Muscle layer of duodenum (tissue), 2 donors: ENCODE measurements around the gene SUN1.

Experiments
- H3K27ac ChIP-seq: one replicate; pipeline ENCODE4 v1.7.0; 2013; ENCODE audit warnings: mild to moderate bottlenecking, low read length
- H3K27me3 ChIP-seq: one replicate; pipeline ENCODE4 v1.7.0; 2013; ENCODE audit warnings: low read depth, mild to moderate bottlenecking, control low read depth, low read length
- H3K36me3 ChIP-seq, 2 donors: one replicate each; pipeline ENCODE4 v1.7.0; 2013; ENCODE audit warnings: low read length in 2 of 2, control low read depth in 1 of 2, mild to moderate bottlenecking in 1 of 2; ENCODE audit not compliant: insufficient read depth in 2 of 2, control insufficient read depth in 1 of 2
- H3K4me1 ChIP-seq, 2 donors: one replicate each; pipeline ENCODE4 v1.7.0; 2013; ENCODE audit warnings: low read length in 2 of 2, mild to moderate bottlenecking in 2 of 2, control low read depth in 1 of 2, moderate library complexity in 1 of 2; ENCODE audit not compliant: insufficient read depth in 2 of 2, control insufficient read depth in 1 of 2
- H3K4me3 ChIP-seq, 2 donors: one replicate each; pipeline ENCODE4 v1.7.0; 2013; ENCODE audit warnings: low read length in 2 of 2, low read depth in 1 of 2, mild to moderate bottlenecking in 1 of 2
- H3K9me3 ChIP-seq, 2 donors: one replicate each; pipeline ENCODE4 v1.7.0; 2013; ENCODE audit warnings: low read length in 2 of 2, control low read depth in 1 of 2, mild to moderate bottlenecking in 1 of 2; ENCODE audit not compliant: control insufficient read depth in 1 of 2
- donor health status: healthy.

Gene SUN1

DNA sequence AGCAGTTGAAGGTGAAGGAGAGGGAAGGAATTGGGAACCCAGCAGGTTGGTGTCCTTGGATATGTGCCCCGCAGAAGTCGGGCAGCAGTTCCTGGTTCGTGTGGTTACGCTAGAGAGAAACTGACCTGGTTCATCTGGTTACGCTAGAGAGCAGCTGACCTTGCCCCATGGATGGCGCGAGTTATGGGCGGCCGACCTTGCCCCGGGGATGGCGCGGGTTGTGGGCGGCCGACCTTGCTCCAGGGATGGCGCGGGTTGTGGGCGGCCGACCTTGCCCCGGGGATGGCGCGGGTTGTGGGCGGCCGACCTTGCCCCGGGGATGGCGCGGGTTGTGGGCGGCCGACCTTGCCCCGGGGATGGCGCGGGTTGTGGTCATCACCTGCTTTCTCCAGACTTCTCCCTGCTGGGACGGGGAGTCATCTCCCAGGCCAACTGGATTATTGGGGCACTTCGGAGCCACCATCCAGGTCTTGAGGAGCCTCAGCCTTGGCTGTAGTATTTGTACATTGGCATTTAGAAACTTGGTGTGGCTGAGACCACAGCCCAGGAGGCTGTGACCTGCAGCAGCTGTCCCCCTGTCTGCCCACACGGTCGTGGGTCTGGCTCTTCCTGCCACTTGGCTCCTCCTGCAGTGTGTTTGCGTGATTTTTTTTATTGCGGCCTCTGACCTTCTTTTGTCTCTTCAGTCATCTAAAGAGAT lies 50.2 kb downstream of the SUN1 start:
- H3K27ac ChIP-seq: no peak overlapping the region

DNA sequence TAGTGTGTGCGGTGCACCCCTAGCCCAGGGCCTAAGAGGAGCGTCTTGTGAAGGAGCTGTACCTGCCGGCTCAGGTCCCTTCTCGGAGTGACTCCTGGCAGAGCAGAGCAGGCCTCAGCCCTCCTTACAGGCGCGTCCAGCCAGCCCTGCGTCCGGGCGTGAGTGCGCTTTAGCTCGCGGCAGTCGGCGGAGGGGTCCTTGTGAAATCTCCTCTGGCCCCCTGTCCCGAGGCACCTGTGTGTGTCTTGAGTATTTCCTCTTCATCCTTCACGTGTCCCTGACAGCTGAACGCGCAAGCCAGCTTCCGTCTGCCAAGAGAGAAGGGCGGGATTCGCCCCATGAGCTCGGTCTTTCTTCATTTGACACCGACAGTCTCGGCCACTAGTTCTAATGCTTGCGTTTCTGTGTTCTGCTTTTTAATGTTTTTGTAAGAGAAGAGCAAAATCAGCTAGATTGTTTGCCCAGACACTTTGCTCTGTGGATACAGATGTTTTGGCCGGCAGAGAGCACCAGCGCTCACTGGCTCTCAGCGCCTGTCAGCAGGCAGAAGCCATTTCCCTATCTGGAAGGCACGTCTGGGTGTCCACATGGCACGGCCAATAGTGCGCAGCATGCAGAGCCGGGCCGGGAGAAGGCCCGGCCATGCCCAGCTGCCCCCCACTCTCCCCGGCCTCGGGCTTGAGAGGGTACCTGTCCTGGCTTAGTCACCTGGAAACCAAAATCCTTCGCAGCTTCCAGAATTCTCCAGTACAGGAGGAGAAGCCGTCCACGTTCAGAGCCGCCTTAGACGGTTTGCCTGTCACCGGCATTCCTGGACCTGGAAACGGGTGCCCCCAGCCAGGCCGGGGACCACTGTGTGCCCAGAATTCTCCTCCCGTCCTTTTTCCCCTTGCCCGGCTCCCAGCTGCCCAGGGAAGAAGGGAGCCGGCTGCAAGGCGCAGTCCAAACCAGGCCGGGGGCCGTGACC lies 51.1 kb downstream of the SUN1 start:
- H3K4me3 ChIP-seq: no peak overlapping the region
- H3K36me3 ChIP-seq: peaks cover 13 to 25% of the 10 kb centered on the region in 2 donors
- H3K4me1 ChIP-seq: peaks cover 0 to 47% of the 10 kb centered on the region in 2 donors
- no peaks in the 10 kb centered on the region for H3K9me3 ChIP-seq
- H3K27me3 ChIP-seq: no peaks in the 10 kb centered on the region
- H3K27ac ChIP-seq: no peak overlapping the region

More for the DNA sequence above, 50.2 kb downstream of the SUN1 start:
- no peaks in the 10 kb centered on the region for H3K9me3 ChIP-seq
- H3K4me1 ChIP-seq: peaks cover 0 to 56% of the 10 kb centered on the region in 2 donors
- peaks cover 8 to 16% of the 10 kb centered on the region in 2 donors for H3K36me3 ChIP-seq
- H3K27me3 ChIP-seq: no peaks in the 10 kb centered on the region
- no peak overlapping the region for H3K4me3 ChIP-seq

DNA sequence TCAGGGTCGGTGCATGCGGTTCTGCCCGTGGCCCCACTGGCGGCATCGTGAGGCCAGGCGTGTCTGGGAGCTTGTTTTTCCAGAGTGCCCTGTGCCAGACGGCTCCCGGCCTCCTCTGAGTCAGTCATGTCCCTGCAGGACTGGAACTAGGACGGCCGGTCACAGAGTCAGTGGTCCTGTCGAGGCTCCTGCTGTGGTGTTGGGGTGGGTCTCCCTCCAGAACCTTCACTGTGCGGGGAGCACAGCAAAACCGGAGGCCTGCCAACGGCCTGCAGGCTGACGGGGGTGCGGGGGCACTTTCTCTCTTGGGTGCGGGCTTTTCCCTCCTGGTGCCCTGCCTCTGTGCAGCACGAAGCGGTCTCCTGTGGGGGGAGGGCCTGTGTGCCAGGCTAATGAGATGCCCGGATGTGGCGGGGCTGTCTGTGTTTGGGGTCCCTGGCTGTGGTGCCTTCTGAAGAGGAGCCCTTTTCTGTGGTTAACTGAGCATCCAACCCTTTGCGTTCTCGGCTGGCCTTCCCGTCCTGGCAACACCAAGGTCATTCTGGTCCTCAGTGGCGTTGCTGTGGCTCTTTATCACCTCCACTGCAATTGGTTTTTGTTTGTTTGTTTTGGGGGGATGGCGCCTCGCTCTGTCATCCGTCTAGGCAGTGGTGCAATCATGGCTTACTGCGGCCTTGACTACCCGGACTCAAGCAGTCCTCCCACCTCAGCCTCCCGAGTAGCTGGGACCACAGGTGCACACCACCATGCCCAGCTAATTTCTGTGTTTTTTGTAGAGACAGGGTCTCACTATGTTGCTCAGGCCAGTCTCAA lies 52.1 kb downstream of the SUN1 start:
- H3K36me3 ChIP-seq: peaks cover 13 to 33% of the 10 kb centered on the region in 2 donors
- H3K27ac ChIP-seq: no peak overlapping the region
- H3K4me3 ChIP-seq: no peak overlapping the region
- no peaks in the 10 kb centered on the region for H3K9me3 ChIP-seq
- peaks cover 0 to 37% of the 10 kb centered on the region in 2 donors for H3K4me1 ChIP-seq
- no peaks in the 10 kb centered on the region for H3K27me3 ChIP-seq

DNA sequence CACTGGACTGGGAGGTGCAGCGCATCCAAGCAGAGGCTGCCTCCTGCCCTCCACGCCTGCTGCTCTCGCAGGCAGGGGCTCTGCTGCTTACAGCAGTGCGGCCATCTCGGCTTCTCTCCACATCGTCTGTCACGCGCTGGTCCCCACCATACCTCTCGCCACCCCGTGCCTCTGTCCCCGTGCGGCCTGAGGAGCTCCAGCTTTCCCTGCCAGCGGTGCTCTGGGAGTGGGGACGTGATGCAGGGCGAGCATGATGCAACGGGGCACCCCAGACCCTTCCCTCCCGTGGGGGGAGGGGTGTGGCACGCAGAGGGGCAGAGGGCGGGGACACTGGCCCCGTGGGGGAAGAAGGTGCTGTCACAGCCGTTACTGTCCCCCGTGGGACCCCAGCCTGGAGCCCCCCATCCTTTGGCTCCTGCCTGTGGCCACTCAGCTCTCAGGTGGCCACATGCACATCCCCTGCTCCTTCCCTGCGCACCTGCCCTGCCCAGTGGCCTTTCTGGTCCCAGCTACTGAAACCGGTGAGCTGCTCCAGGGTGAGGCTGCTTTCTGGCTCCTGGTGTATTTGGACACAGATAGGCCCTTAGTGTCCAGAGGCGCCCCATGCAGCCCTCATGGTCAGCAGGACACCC lies 53.1 kb downstream of the SUN1 start:
- Histone ChIP-seq H3K36me3 (peaks cover 13 to 33% of the 10 kb centered on the region in 2 donors), H3K9me3 (no peaks in the 10 kb centered on the region), H3K27ac (no peak overlapping the region), H3K4me1 (peaks cover 0 to 33% of the 10 kb centered on the region in 2 donors), H3K27me3 (no peaks in the 10 kb centered on the region), H3K4me3 (no peak overlapping the region)

DNA sequence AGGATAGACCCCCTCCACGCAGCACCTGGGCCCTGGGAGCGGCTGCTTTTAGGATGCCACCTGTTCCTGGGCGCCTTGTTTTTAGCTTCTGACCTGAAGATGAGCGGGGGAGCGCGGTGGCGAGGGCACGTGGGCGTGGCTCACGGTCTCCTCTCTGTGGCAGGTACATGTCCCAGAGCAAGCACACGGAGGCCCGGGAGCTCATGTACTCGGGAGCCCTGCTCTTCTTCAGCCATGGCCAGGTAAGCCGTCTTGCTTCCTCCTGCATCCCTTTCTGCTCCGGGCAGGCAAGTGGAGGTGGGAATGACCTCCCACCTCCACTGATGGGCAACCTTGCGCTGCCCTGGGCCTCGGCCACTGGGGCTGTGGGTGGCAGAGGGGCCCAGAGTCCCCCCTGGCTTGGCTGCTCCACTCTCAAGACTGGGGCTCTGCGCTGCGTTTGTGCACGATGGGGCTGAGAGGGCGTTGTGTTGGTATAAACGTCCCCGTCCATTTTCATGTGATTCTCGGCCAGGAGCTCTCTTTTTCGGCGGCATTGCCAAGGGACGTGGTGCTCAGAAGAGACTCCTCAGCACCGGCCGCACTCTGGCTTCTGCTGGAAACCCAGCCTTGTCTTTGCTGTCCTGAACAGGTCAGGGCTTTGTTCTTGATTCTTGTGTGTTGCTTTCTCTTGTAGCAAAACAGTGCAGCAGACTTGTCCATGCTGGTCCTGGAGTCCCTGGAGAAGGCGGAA lies 53.8 kb downstream of the SUN1 start:
- Histone ChIP-seq H3K27ac (no peak overlapping the region), H3K27me3 (no peaks in the 10 kb centered on the region), H3K4me1 (peaks cover 0 to 26% of the 10 kb centered on the region in 2 donors), H3K36me3 (peaks cover 19 to 40% of the 10 kb centered on the region in 2 donors), H3K9me3 (no peaks in the 10 kb centered on the region), H3K4me3 (no peak overlapping the region)

DNA sequence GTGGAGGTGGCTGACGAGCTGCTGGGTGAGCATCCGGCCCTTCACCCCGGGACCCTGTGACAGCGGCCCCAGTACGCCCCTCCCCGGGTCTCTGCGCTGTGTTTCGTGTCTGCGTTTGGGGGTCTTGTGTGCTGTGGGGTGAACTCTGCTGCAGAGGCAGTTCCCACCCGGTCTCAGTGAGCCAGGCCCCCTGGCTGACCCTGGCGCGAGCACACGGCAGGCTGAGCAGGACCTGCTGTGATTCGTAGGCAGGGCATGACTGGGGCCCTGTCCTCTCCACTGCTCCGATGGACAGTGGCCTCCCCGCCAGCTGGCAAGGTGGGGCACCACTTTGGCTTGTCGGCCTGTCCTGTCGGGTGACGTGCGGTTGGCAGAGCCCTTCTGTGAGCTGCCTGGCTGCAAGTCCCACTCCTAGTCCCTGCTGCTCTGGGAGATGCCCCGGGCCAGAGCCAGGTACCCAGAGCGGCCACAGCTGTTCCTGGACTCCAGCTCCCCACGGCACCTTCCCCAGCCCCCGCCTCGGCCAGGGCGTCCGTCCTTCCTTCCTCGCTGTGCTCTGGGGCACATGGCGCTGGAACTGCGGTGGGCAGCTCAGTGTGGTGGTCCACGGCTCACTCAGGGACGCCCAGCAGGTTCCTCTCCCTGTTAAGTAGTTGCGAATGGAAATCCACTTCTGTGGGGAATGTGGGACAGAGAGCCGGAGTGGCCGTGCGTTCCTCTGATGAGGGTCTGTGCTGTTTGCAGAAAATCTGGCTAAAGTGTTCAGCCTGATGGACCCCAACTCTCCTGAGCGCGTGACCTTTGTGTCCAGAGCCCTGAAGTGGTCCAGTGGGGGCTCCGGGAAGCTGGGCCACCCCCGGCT lies 54.6 kb downstream of the SUN1 start:
- H3K4me3 ChIP-seq: no peak overlapping the region
- no peak overlapping the region for H3K27ac ChIP-seq
- no peaks in the 10 kb centered on the region for H3K9me3 ChIP-seq
- H3K4me1 ChIP-seq: peaks cover 0 to 22% of the 10 kb centered on the region in 2 donors
- no peaks in the 10 kb centered on the region for H3K27me3 ChIP-seq
- H3K36me3 ChIP-seq: peaks cover 25 to 48% of the 10 kb centered on the region in 2 donors

DNA sequence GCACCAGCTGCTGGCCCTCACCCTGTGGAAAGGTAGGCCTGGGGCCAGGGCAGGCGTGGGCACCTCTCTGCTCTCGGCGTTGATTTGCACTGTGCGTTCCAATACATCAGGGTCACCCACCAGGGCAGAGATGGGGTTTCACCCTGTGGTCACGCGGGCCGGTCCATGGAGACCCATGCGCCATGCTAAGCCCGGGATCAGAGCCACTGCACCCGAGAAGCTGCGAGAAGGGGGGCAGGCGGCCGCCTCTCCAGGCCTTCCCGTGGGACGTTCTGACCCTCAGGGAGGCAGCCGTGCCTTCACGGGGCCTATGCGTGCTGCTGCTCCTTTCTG lies 55.2 kb downstream of the SUN1 start:
- Histone ChIP-seq H3K4me3 (no peak overlapping the region), H3K9me3 (no peaks in the 10 kb centered on the region), H3K4me1 (peaks cover 0 to 22% of the 10 kb centered on the region in 2 donors), H3K27me3 (no peaks in the 10 kb centered on the region), H3K27ac (no peak overlapping the region), H3K36me3 (peaks cover 29 to 53% of the 10 kb centered on the region in 2 donors)

DNA sequence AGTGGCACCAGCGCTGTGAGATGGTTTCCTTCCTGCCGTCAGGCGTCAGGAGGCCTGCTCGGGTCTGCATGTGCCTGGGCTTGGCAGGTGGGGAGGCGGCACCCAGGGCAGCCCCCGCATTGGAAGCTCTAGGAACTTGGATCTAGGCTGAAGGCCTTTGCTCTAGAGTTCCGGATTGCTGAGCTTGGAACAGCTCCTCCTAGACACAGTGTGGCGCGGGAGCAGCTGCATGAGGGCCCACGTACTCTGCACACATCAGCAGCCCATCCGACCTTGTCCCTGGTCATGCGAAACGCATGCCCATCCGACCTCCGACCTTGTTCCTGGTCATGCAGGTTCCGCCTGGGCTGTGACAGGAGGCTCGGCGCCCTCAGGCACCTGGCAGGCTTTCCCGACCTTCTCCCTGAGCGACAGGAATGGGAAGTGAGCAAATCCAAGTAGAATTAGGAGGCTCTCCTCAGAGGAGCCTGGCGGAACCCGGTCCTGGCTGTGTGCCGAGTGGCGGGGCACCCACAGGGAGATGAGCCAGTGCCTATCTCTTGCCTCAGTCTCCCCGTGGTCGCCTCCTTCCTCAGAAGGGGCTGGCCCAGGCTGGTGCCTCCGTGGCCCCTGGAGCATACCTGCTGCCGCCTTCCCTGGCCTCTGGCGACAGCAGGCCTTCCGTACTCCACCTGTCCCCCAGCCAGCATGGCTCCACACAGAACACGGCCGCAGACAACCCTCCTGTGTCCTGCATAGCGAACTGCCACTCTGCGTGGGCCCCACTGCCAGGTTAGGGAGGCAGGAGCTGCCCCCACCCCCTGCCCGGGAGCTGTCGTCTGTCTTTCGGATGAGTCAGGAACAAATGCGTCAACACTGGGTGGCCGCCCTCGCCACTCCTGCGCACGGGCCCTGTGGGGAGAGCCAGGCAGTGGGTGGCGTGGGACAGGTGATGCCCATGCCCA lies 56.1 kb downstream of the SUN1 start:
- Histone ChIP-seq H3K36me3 (peaks cover 30 to 58% of the 10 kb centered on the region in 2 donors), H3K27me3 (no peaks in the 10 kb centered on the region), H3K9me3 (no peaks in the 10 kb centered on the region), H3K27ac (no peak overlapping the region), H3K4me1 (peaks cover 0 to 13% of the 10 kb centered on the region in 2 donors), H3K4me3 (no peak overlapping the region)

DNA sequence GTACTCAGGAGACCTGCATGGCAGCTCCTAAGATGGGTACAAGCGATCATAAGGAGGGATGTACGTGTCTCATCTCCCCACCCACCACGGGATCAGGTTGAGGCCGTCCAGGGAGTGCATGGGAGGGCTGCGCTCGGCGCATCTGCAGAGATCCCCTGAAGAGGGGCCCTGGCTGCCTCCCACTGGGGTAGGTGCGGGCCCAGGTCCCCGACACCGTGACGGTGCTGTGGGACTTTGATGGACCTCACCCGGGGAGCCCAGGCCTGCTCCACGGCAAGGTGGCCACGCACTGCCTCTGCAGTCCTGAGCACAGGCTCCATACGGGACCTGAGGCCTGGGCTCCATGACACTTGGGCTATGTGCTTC lies 56.7 kb downstream of the SUN1 start:
- no peaks in the 10 kb centered on the region for H3K27me3 ChIP-seq
- no peaks in the 10 kb centered on the region for H3K9me3 ChIP-seq
- H3K27ac ChIP-seq: no peak overlapping the region
- H3K36me3 ChIP-seq: peaks cover 30 to 62% of the 10 kb centered on the region in 2 donors
- H3K4me1 ChIP-seq: peaks cover 0 to 6% of the 10 kb centered on the region in 2 donors
- H3K4me3 ChIP-seq: no peak overlapping the region
